Stimulated activated memory B cell treated with anti-CD40 and anti-IgM and Interleukin-4, amounts not matched to agents 10 μg/mL and 1 μg/mL and 100 μg/mL, for 72 hours (primary cell): ENCODE measurements around the gene FAM9C.
A peak's percentile ranks its signal among the peaks of the same experiment; 100 is the strongest.

Experiments
- ATAC-seq: fragments of 150-1000 bp; cut with Tn5 transposase; 2 replicates; pipeline ENCODE4 v1.10.0; 2021
- H3K27ac Mint-ChIP-seq: one replicate; pipeline ENCODE4 v1.8.0; 2022; ENCODE audit warnings: mild to moderate bottlenecking, mixed read lengths
- H3K27me3 Mint-ChIP-seq: one replicate; pipeline ENCODE4 v1.8.0; 2022; ENCODE audit warnings: mixed read lengths
- H3K36me3 Mint-ChIP-seq: one replicate; pipeline ENCODE4 v1.8.0; 2022; ENCODE audit warnings: mixed read lengths
- H3K4me1 Mint-ChIP-seq: one replicate; pipeline ENCODE4 v1.8.0; 2022; ENCODE audit warnings: mixed read lengths
- H3K4me3 Mint-ChIP-seq: one replicate; pipeline ENCODE4 v1.8.0; 2022; ENCODE audit warnings: mild to moderate bottlenecking, moderate library complexity, mixed read lengths
- H3K9me3 Mint-ChIP-seq: one replicate; pipeline ENCODE4 v1.8.0; 2022; ENCODE audit warnings: mixed read lengths

Gene FAM9C

GRCh38 chrX:13009844-13010243 is 34.6 kb downstream of the FAM9C start:
- H3K36me3 Mint-ChIP-seq: no peaks in the 10 kb centered on the region
- H3K4me1 Mint-ChIP-seq: peaks cover 55% of the 10 kb centered on the region
- H3K27ac Mint-ChIP-seq: peak overlapping the region; percentile 83
- H3K27me3 Mint-ChIP-seq: no peaks in the 10 kb centered on the region
- H3K9me3 Mint-ChIP-seq: no peaks in the 10 kb centered on the region
- H3K4me3 Mint-ChIP-seq: no peak overlapping the region
- ATAC-seq: no peak

GRCh38 chrX:13009273-13009672 is 35.1 kb downstream of the FAM9C start:
- Mint-ChIP-seq H3K27ac (peak overlapping the region; percentile 83), H3K9me3 (no peaks in the 10 kb centered on the region), H3K4me3 (no peak overlapping the region), H3K4me1 (peaks cover 60% of the 10 kb centered on the region), H3K27me3 (no peaks in the 10 kb centered on the region), H3K36me3 (no peaks in the 10 kb centered on the region)
- ATAC-seq: no peak

- H3K27ac Mint-ChIP-seq: peak overlapping the region; percentile 83
- no peak for ATAC-seq
- H3K36me3 Mint-ChIP-seq: no peaks in the 10 kb centered on the region
- no peak overlapping the region for H3K4me3 Mint-ChIP-seq
- H3K9me3 Mint-ChIP-seq: no peaks in the 10 kb centered on the region
- H3K27me3 Mint-ChIP-seq: no peaks in the 10 kb centered on the region
- peaks cover 60% of the 10 kb centered on the region for H3K4me1 Mint-ChIP-seq
Observed at GRCh38 chrX:13008851-13009250, 35.6 kb downstream of the FAM9C start.

GRCh38 chrX:13008189-13008533 is 36.3 kb downstream of the FAM9C start:
- Mint-ChIP-seq H3K27ac (peak overlapping the region; percentile 83), H3K4me3 (peak overlapping the region; percentile 41), H3K27me3 (no peaks in the 10 kb centered on the region), H3K36me3 (no peaks in the 10 kb centered on the region), H3K9me3 (no peaks in the 10 kb centered on the region), H3K4me1 (peaks cover 54% of the 10 kb centered on the region)
- ATAC-seq: peak; percentile 76

- Mint-ChIP-seq H3K4me1 (peaks cover 51% of the 10 kb centered on the region), H3K27ac (peak overlapping the region; percentile 83), H3K36me3 (no peaks in the 10 kb centered on the region), H3K4me3 (peak overlapping the region; percentile 41), H3K27me3 (no peaks in the 10 kb centered on the region), H3K9me3 (no peaks in the 10 kb centered on the region)
- ATAC-seq: no peak
Observed at GRCh38 chrX:13007519-13008188, 36.8 kb downstream of the FAM9C start.

GRCh38 chrX:13005661-13006473 is 38.6 kb downstream of the FAM9C start:
- peak; percentile 81 for ATAC-seq
- Mint-ChIP-seq H3K4me1 (peaks cover 51% of the 10 kb centered on the region), H3K27me3 (no peaks in the 10 kb centered on the region), H3K36me3 (no peaks in the 10 kb centered on the region), H3K27ac (peak overlapping the region; percentile 98), H3K9me3 (no peaks in the 10 kb centered on the region), H3K4me3 (peak overlapping the region; percentile 82)

GRCh38 chrX:13001961-13002671 is 42.3 kb downstream of the FAM9C start:
- Mint-ChIP-seq H3K4me3 (no peak overlapping the region), H3K27me3 (no peaks in the 10 kb centered on the region), H3K4me1 (peaks cover 57% of the 10 kb centered on the region), H3K9me3 (no peaks in the 10 kb centered on the region), H3K36me3 (no peaks in the 10 kb centered on the region), H3K27ac (peak overlapping the region; percentile 98)
- ATAC-seq: no peak

- peaks cover 50% of the 10 kb centered on the region for H3K4me1 Mint-ChIP-seq
- no peaks in the 10 kb centered on the region for H3K27me3 Mint-ChIP-seq
- peak overlapping the region; percentile 98 for H3K27ac Mint-ChIP-seq
- ATAC-seq: no peak
- H3K9me3 Mint-ChIP-seq: no peaks in the 10 kb centered on the region
- H3K36me3 Mint-ChIP-seq: no peaks in the 10 kb centered on the region
- no peak overlapping the region for H3K4me3 Mint-ChIP-seq
Observed at GRCh38 chrX:13001097-13001496, 43.3 kb downstream of the FAM9C start.

- peak; percentile 87 for ATAC-seq
- Mint-ChIP-seq H3K9me3 (no peaks in the 10 kb centered on the region), H3K36me3 (no peaks in the 10 kb centered on the region), H3K27me3 (no peaks in the 10 kb centered on the region), H3K27ac (peak overlapping the region; percentile 98), H3K4me1 (peaks cover 43% of the 10 kb centered on the region), H3K4me3 (peak overlapping the region; percentile 69)
Observed at GRCh38 chrX:13000301-13000811, 44.1 kb downstream of the FAM9C start.

- H3K27ac Mint-ChIP-seq: peak overlapping the region; percentile 98
- H3K4me1 Mint-ChIP-seq: peaks cover 34% of the 10 kb centered on the region
- ATAC-seq: peak; percentile 67
- no peaks in the 10 kb centered on the region for H3K36me3 Mint-ChIP-seq
- no peaks in the 10 kb centered on the region for H3K9me3 Mint-ChIP-seq
- peak overlapping the region; percentile 69 for H3K4me3 Mint-ChIP-seq
- no peaks in the 10 kb centered on the region for H3K27me3 Mint-ChIP-seq
Observed at GRCh38 chrX:12999422-12999821, 45.0 kb downstream of the FAM9C start.

- H3K36me3 Mint-ChIP-seq: no peaks in the 10 kb centered on the region
- H3K4me3 Mint-ChIP-seq: peak overlapping the region; percentile 38
- ATAC-seq: no peak
- H3K9me3 Mint-ChIP-seq: no peaks in the 10 kb centered on the region
- H3K27ac Mint-ChIP-seq: peak overlapping the region; percentile 98
- H3K27me3 Mint-ChIP-seq: no peaks in the 10 kb centered on the region
- H3K4me1 Mint-ChIP-seq: peaks cover 32% of the 10 kb centered on the region
Observed at GRCh38 chrX:12997906-12998687, 46.3 kb downstream of the FAM9C start.

GRCh38 chrX:12996934-12997435 is 47.4 kb downstream of the FAM9C start:
- peaks cover 33% of the 10 kb centered on the region for H3K4me1 Mint-ChIP-seq
- no peak overlapping the region for H3K4me3 Mint-ChIP-seq
- ATAC-seq: no peak
- H3K27ac Mint-ChIP-seq: peak overlapping the region; percentile 39
- no peaks in the 10 kb centered on the region for H3K27me3 Mint-ChIP-seq
- H3K36me3 Mint-ChIP-seq: no peaks in the 10 kb centered on the region
- no peaks in the 10 kb centered on the region for H3K9me3 Mint-ChIP-seq

GRCh38 chrX:12994321-12994720 is 50.1 kb downstream of the FAM9C start:
- H3K4me1 Mint-ChIP-seq: peaks cover 19% of the 10 kb centered on the region
- H3K4me3 Mint-ChIP-seq: no peak overlapping the region
- no peaks in the 10 kb centered on the region for H3K27me3 Mint-ChIP-seq
- peaks cover 5% of the 10 kb centered on the region for H3K36me3 Mint-ChIP-seq
- H3K9me3 Mint-ChIP-seq: no peaks in the 10 kb centered on the region
- H3K27ac Mint-ChIP-seq: no peak overlapping the region
- no peak for ATAC-seq

- Mint-ChIP-seq H3K4me3 (no peak overlapping the region), H3K9me3 (no peaks in the 10 kb centered on the region), H3K36me3 (peaks cover 5% of the 10 kb centered on the region), H3K27ac (no peak overlapping the region), H3K4me1 (peaks cover 19% of the 10 kb centered on the region), H3K27me3 (no peaks in the 10 kb centered on the region)
- no peak for ATAC-seq
Observed at GRCh38 chrX:12993826-12994225, 50.6 kb downstream of the FAM9C start.
